ENCODE results near the gene ARPC3. TPM values are rescaled to one million over a fixed set of nuclear protein-coding genes. Genes with fewer than 3 reads are reported as not detected.

The ARPC3 gene
- total and polyA plus RNA-seq, 2 of the 4 experiments (the other 2 are of a cell fraction) = 192 to 204 TPM

GRCh38 chr12:110475426-110475825, 25.3 kb upstream of the ARPC3 start:
- peaks cover 4% of the 10 kb centered on the region; the same call in 1 of the 2 replicates for H3K36me3 ChIP-seq (ENCODE audit: control insufficient read depth, insufficient read depth, low read length)
- no peak overlapping the region for H4K8ac ChIP-seq (ENCODE audit: low read depth in 2 of 2, low read length in 2 of 2)
- in situ Hi-C loops (cut with MboI; ENCODE audit: low sequenced_read_pairs) = no loop called here
- H4K5ac ChIP-seq (ENCODE audit: low read depth, low read length) = no peak overlapping the region
- no peak overlapping the region for H2AK5ac ChIP-seq (ENCODE audit: low read depth, low read length)
- no peak overlapping the region for H2AFZ ChIP-seq (replicated peaks; ENCODE audit: low read length, poor library complexity)
- H3K14ac ChIP-seq (replicated peaks; ENCODE audit: low read depth, low read length) = no peak overlapping the region
- H3K23ac ChIP-seq (ENCODE audit: low read depth, low read length) = no peak overlapping the region
- no peaks in the 10 kb centered on the region for H4K20me1 ChIP-seq (ENCODE audit: insufficient read depth, low read length)
- no peak overlapping the region for H3K4me3 ChIP-seq (ENCODE audit: insufficient read depth, low read depth, low read length)
- no peaks in the 10 kb centered on the region for H3K4me1 ChIP-seq (ENCODE audit: control insufficient read depth, insufficient read depth, low read length)
- intact Hi-C loops (cut with micrococcal nuclease) = no loop called here
- H3K4ac ChIP-seq (ENCODE audit: low read depth, low read length) = no peak overlapping the region
- H3K4me2 ChIP-seq (ENCODE audit: low read depth, low read length) = no peak overlapping the region
- peaks cover 6 to 19% of the 10 kb centered on the region in 2 experiments; a peak in 3 of 4 replicates for H3K79me1 ChIP-seq (ENCODE audit: low read depth in 1 of 2, low read length in 2 of 2)
- H3K18ac ChIP-seq (ENCODE audit: low read depth, low read length) = no peak overlapping the region
- H2BK5ac ChIP-seq (ENCODE audit: low read depth, low read length, poor library complexity, severe bottlenecking) = no peak overlapping the region
- no peak overlapping the region for H2BK120ac ChIP-seq (ENCODE audit: low read depth, low read length)
- no peak overlapping the region for H2BK20ac ChIP-seq (ENCODE audit: low read depth, low read length)
- dilution Hi-C loops (cut with HindIII; ENCODE audit: low sequenced_read_pairs, unreplicated experiment) = no loop called here
- DNase-seq (peak; percentile 27), ATAC-seq (ENCODE audit: low read depth) (peak; percentile 78)
- no CpG with 5 or more reads among the region's 7 CpGs for WGBS, 2 experiments (ENCODE audit: extremely low coverage in 2 of 2, insufficient read length in 1 of 2)
- ChIA-PET POLR2A (ENCODE audit: unreplicated experiment) (interaction anchor here (0.6 kb wide), 2 partner anchors 13 to 30 kb away, joined by 3 to 4 read pairs; no protein-coding TSS in a partner anchor), CTCF (interaction anchor here (1.1 kb wide), 1 partner anchor 34 kb away, joined by 4 read pairs; no protein-coding TSS in a partner anchor)
- H2BK15ac ChIP-seq (ENCODE audit: low read depth, low read length) = no peak overlapping the region
- TF ChIP-seq CEBPB (IDR thresholded peaks at IDR 0.05; ENCODE audit: low read depth, low read length) = peak; percentile 28; the same call in 1 of the 2 replicates
- TF ChIP-seq FOS (IDR thresholded peaks at IDR 0.05; ENCODE audit: low read depth, low read length) = no peak
- H3K9me1 ChIP-seq (ENCODE audit: insufficient read depth, low read length) = no peaks in the 10 kb centered on the region
- no peaks in the 10 kb centered on the region for H3K27me3 ChIP-seq (ENCODE audit: control insufficient read depth, insufficient read depth, low read length)
- no peak overlapping the region for H3K56ac ChIP-seq (ENCODE audit: extremely low read depth, insufficient read depth, low read length)
- no peak overlapping the region for H3K27ac ChIP-seq (ENCODE audit: insufficient read depth, low read length)
- no TSS peak for BruUV-seq (replicated peaks)
- no peak overlapping the region for H4K91ac ChIP-seq (ENCODE audit: insufficient read depth, low read depth, low read length)
- H3K9me3 ChIP-seq (ENCODE audit: control insufficient read depth, insufficient read depth, low read length) = no peaks in the 10 kb centered on the region
- no peak overlapping the region for H2AK9ac ChIP-seq (replicated peaks; ENCODE audit: low read depth, low read length, poor library complexity)
- no peak overlapping the region for H3K9ac ChIP-seq (ENCODE audit: low read depth, low read length)

Measured in IMR-90 (cell line).